Stimulated activated CD4-positive, alpha-beta T cell treated with anti-CD3 and anti-CD28 coated beads, TNF-alpha, amount 100 ng/mL, for 24 hours (primary cell): ENCODE data around the gene EHD3.

Source experiments
- DNase-seq, 3 experiments: peaks; one replicate each; pipeline ENCODE4 v3.0.0-alpha.2; 2020; ENCODE audit warnings: low read depth in 3 of 3

The EHD3 gene

DNA sequence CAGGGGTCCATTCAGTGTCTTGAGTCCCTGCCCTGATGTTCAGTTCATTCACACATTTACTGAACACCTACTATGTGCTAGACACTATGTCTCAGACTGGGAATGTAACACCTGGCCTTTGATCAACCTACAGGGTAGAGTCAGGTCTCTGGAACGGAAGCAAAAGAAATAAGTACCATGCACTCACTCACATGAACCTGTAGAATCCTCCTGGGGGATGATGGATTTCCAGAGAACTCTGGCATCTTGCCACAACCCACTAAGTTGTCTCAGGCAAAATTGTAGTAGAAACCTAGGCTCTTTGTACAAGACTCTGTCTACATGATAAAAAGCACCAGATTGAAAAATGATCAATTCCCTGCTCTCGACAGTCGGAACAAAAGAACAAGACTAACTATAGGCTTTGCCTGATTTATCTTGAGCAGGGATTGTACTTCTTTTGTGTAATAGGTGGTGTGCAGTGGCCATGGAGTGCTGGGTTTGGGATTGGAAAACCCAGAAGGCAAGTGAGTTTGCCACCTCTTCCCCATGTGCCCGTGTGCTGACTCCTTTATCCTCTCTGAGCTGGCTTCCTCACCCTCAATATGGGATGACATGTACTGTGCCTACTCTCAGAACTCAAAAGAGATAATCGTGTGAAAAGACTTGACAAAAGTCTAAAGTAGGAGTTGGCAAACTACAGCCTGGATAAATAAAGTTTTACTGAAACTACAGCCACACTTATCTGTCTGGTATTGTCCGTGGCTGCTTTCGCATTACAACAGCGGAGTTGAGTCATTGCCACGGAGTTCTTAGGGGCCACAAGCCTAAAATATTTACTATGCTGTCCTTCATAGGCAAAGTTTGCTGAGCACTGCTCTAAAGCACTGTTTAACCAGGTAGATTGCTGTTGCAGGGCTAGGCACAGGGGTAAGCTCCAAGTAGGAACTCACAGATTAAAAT lies 21.0 kb upstream of the EHD3 start:
- DNase-seq = no peak

DNA sequence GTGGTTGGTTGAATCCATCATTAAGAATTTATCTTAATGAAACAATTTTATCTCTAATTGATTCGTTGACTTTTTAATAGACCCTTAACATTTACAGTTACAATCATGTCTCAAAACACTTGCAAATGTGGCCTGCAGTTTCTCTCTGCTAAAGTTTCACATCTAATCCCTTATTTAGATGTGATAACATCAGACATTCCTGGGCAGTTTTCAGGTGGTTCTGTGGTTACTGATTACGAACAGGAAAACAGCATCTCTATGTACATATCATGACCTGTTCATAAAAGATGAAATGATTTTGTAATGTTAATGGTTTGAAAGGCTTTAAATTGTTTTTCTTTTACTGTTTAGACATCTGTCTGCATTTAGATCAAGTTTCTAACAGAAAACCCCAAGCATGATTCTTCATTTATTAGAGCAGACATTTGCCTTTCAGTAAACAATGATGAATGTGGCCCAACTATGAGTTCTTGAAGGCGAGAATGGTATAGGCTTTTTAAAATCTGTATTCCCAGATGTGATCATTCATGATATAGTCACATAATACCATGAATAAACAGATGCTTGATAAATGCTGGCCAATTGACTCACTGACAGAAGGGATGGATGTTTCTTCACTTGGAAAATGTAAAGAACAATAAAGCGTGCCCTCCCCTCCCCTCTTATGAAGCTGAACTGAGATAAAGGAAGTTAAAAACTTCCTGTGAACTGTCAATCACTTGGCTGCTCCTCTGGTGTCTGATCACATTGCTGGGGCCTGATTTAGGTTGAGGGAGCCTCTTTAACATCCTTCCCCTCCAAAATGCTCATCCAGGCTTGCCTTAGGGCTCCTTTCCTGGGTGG lies 20.1 kb upstream of the EHD3 start:
- no peak for DNase-seq

- no peak for DNase-seq
Measured at GRCh38 chr2:31214444-31214915, 19.5 kb upstream of the EHD3 start.

DNA sequence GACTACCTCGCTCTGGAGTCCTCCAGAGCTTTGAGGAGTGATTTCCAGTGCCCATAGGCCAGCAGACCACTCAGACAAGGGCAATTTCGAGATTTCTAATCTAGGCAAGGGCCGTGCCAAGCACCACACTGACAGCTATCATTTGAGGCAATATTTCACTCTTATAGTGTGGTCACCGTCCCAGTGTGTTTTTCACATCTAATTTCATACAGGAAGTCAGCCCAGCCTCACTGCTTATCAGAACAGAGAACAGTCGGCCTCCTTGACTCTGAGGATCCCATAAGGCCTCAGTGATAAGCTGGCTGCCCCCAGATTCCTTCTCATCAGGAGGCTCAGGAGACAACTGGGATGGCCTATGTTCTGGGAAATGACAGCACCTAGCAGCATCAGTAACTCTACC lies 17.2 kb upstream of the EHD3 start:
- DNase-seq = no peak

DNA sequence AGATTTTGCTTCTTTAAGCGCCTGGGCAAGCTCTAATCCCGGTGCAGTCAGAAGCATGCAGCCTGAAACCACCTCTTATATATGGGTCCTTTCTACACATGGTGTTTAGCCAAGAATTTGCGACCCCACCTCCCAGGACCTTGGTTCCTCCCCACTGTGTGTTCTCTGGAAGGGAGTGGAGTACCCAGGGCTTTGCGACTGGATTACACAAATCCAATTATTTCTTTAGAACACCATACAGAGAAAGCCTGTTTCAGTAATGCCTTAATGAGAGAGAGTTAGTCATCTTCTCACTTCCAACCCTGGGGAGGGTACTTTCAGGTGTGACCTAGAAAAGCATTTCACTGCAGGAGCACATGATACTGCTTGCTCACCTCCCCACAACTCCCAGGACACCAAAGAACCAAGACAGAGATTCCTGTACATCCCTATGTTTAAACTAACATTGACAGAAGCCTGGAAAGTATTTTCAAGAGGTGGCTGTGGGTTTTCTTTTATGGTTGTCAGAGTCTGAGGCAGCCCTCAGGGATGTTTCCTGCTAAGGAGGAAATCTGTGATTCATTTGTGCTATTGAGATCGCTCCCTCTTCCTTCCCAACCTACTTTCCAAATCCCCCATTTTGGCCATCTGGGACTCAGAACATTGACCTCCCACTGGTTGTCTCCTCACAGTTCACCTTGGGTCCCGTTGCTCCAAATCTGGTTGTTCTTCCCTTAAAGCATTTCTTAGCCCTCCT lies 16.3 kb upstream of the EHD3 start, which contains the start of gene CAPN14:
CAPN14 (minus strand) TSS at position 51 of the 736 bp plus-strand sequence. CDS start 12,068 bp downstream, outside the sequence.
- DNase-seq = no peak

DNA sequence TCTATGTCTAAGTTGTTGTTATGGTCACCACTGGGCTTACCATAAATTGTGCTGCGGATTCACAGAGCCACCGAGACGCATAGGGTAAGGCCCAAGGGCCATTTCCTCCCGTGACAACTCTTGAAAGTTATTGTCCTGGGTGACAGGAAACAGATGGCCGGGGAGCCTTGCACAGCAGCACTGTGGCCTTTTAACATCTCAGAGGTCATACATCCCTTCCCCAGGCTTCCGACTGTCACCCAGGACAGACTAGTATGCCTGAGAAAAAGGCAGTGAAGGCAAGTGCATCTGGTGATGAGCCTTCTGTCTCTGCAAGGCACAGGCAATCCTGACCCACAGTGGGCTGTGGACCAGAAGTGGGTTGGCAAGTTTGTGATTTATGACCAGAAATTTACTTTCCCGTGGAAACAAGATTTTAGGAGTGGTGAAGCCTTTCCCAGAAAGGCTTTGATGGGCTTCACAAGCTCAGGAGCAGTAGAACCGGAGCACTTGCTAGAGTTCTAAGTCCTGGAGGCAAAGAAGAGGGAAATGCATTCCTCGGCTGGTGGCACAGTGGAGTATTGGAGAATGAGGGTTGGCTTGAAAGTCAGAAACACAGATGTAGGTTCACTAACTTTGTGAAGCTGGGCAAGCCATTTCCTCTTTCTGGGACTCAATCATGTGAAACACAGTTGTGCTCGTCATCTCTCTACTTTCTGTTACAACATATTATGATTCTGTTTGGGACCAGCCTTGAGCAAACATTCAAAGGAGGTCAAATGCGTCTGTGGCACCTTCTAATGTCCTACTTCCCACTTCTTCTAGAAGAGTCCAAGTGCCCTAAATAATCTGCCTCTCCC lies 14.6 kb upstream of the EHD3 start:
- no peak for DNase-seq

GRCh38 chr2:31221544-31221943 lies 12.4 kb upstream of the EHD3 start:
- no peak for DNase-seq

DNA sequence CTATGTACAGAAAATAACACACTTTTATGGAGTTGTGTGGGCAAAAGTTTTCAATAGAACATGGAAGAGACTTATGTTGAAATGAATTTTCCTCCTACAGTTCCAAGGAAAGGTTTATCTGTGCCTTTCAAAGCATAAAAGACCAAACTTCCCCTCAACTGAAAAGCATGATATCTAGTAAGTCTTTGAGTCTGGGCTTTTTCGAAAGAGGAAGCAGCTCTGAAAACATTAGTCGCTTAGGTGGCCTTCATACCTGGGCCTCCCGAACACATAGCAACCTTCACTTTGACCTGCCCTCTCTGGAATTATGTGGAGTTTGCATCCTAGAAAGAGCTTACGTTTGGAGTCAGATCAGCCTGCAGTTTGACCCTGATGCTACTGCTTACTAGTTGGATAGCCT lies 11.9 kb upstream of the EHD3 start:
- no peak for DNase-seq

- DNase-seq = no peak
Measured at GRCh38 chr2:31223026-31223425, 10.9 kb upstream of the EHD3 start.

DNA sequence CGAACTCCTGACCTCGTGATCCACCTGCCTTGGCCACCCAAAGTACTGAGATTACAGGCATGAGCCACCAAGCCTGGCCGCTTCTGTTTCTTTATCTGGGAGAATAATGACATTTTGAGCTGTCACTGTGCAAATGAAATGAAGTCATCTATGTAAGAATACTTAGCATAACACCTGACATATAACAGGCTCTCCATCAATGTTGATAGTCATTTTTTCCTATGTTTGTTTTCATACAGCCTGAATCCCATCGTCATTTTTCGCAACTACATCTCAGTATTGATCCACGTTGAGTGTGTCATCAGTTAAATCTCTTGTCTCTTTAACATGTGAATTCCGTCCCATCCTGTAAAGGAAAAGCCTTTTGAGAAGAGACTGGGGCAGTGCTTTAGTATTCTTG lies 10.2 kb upstream of the EHD3 start:
- no peak for DNase-seq

- no peak for DNase-seq
Measured at GRCh38 chr2:31226266-31226665, 7.7 kb upstream of the EHD3 start.

DNA sequence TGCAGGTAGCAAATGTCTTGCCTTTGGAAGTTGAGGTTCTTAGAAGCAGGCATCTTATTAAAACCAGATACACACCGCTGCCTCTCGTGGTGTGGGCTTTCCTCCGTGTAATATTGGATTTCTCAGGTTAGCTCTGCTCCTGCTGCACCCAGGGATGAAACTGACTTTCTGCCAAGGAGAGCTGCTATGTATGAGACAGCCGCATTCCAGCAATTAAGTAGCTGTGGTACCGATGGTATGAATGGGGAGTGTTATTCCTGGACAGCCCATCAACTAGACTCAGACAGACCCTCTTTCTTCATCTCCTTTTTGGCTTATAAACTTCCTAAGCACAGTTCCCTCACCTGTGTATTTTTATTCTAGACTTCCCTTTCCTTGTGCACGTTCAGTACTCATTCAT lies 6.8 kb upstream of the EHD3 start:
- DNase-seq = no peak

- no peak for DNase-seq
Measured at GRCh38 chr2:31227711-31228125, 6.2 kb upstream of the EHD3 start.

DNA sequence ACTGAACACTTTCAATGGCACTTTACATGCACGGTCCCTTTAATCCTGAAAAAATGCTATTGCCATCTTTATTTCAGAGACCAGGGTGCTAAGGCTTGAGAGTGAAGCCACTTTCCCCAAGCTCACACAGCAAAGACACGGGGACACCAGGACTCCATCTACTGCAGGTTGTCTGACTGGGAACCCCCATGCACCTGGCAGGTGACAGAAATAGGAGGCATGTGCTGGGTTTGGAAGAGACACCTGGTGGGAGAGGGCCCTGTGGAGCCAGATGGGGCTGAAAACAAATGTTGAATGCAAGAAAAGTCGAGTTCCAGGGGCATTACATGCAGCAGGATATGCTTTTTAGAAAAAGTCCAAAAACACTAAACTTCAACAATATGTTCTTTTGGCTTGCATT lies 5.2 kb upstream of the EHD3 start:
- no peak for DNase-seq

- DNase-seq = no peak
Measured at GRCh38 chr2:31230751-31231150, 3.2 kb upstream of the EHD3 start.

GRCh38 chr2:31231571-31232302 lies 2.2 kb upstream of the EHD3 start:
- DNase-seq = no peak

- DNase-seq = no peak
Measured at GRCh38 chr2:31232586-31232985, 1.4 kb upstream of the EHD3 start.

DNA sequence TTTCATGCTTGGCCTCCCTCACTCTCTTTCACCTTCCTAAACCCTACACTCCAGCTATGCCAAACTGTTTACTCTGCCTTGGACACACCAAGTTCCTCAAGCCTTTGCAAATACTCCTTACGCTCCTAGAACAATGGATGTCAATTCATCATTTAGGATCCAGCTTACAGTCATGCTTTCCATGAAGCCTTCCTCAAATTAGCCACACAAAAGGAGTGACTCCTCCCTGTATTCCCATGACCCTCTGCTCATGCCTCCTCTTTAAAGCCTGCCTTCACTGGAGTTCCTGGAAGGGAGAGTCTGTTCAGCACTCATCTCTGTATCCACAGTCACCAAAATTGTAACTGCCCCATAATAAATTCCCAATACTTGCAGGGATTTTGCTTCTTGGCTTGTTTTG lies 721 bp upstream of the EHD3 start:
- no peak for DNase-seq

DNA sequence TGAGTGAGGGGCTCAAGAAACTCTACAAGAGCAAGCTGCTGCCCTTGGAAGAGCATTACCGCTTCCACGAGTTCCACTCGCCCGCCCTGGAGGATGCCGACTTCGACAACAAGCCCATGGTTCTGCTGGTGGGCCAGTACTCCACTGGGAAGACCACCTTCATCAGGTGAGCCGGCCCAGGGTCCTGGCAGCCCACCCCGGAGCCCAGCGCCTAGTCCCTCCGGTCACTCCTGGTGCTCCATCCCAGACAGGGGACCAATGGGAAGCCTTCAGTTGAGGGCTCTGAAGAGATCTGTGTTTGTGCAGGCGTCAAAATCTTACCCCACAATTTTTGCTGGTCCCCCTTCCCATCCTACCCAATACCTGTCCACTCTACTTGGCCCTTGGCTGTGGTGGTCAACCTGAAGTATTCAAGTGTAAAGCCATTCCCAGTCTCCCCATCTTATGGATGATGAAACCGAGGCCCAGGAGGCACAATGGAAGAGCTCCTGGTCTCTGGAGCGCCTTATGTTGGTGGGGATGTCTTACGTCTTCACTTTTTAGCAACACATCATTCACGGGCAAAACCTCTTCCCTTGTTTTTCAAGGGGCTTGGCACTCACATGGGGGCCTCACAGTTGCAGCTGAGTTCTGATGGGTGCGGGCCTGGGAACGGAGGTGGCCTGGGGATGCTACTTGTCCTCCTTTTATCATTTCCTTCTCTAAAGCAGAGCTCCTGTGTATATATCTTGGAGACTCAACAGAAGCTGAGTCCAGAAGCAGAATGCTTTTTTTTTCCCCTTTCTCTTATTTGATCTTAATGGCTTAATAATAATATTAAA lies 941 bp downstream of the EHD3 start:
- no peak for DNase-seq
